NCI-H510A treated with DMSO at 0.1 percent for 48 hours (cell line): ENCODE data around the gene GPSM1.

Experiments used
- DNase-seq: peaks from one replicate; lab custom pipeline; 2025; lab: John Stamatoyannopoulos, UW

Gene GPSM1

GRCh38 chr9:136361754-136362449, 34.6 kb downstream of the GPSM1 start:
- no peak for DNase-seq

GRCh38 chr9:136362450-136362784, 35.1 kb downstream of the GPSM1 start:
- DNase-seq, result no peak

GRCh38 chr9:136363106-136363948, 36.0 kb downstream of the GPSM1 start, which contains the start of gene DNLZ:
DNLZ (minus strand) TSS chr9:136363744; CDS start chr9:136363714, 30 bp downstream.
- peak; percentile 69 for DNase-seq

GRCh38 chr9:136363949-136364748, 36.8 kb downstream of the GPSM1 start:
- DNase-seq, result no peak

GRCh38 chr9:136364942-136365774, 37.8 kb downstream of the GPSM1 start:
- DNase-seq, result no peak

GRCh38 chr9:136365775-136366222, 38.5 kb downstream of the GPSM1 start:
- no peak for DNase-seq

- no peak for DNase-seq
Measured at GRCh38 chr9:136366826-136367225, 39.5 kb downstream of the GPSM1 start.

GRCh38 chr9:136367296-136368145, 40.2 kb downstream of the GPSM1 start:
- DNase-seq, result no peak

GRCh38 chr9:136368190-136368589, 40.9 kb downstream of the GPSM1 start:
- no peak for DNase-seq

GRCh38 chr9:136370037-136370436, 42.7 kb downstream of the GPSM1 start:
- no peak for DNase-seq

- DNase-seq, result no peak
Measured at GRCh38 chr9:136370687-136371532, 43.6 kb downstream of the GPSM1 start.

- DNase-seq, result no peak
Measured at GRCh38 chr9:136371533-136371880, 44.2 kb downstream of the GPSM1 start.

GRCh38 chr9:136372006-136372405, 44.7 kb downstream of the GPSM1 start:
- no peak for DNase-seq

GRCh38 chr9:136372561-136373299, 45.4 kb downstream of the GPSM1 start:
- no peak for DNase-seq

- DNase-seq, result no peak
Measured at GRCh38 chr9:136373300-136374182, 46.2 kb downstream of the GPSM1 start, which contains the start of gene CARD9. CARD9 (minus strand) TSS chr9:136373669; CDS start chr9:136372078, 1,591 bp downstream.

- no peak for DNase-seq
Measured at GRCh38 chr9:136374183-136374575, 46.8 kb downstream of the GPSM1 start.

GRCh38 chr9:136375096-136375495, 47.8 kb downstream of the GPSM1 start:
- no peak for DNase-seq

GRCh38 chr9:136376457-136376856, 49.1 kb downstream of the GPSM1 start:
- DNase-seq, result no peak
